ENCODE data around the gene KLK11.

DNA sequence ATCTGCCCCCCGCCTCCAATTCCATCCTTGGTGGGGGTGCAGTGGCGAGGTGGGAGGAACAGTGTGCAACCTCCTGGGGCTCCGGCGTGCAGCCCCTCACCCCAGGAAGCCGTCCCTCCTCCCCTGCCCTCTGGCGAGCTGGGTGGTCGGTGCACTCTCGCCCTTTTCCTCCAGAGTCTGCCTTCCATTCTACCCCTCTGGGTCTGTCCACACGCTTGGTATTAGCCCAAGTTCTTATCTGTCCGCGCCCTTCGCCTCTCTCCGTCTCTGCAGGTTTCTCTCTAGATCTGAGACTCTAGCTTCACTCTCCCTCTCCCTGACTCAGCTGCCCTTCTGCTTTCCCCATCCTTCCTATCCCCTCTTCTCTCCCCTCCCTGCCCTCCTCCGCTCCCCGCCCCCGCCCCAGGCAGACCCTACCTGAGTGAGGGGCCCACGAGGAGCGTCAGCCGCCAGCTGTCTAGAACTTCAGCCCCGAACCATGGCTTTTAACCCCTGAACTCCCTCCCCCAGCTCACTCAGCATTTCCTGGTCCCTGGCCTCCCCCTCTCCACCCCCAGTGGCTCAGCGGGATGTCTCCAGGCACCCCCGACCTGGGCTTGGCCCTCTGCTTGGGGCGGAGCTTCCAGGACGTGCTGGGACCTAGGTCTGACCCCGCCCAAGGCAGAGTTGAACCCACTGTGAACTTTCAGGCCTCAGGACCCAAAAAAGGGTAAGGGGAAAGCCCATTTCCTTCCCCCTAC is 39.0 kb upstream of the KLK11 start:
- TF ChIP-seq EZH2phosphoT487 (IDR thresholded peaks at IDR 0.05) (no peak), EZH2 (IDR thresholded peaks at IDR 0.05) (no peak)
- TF ChIP-seq, protein P1, sequence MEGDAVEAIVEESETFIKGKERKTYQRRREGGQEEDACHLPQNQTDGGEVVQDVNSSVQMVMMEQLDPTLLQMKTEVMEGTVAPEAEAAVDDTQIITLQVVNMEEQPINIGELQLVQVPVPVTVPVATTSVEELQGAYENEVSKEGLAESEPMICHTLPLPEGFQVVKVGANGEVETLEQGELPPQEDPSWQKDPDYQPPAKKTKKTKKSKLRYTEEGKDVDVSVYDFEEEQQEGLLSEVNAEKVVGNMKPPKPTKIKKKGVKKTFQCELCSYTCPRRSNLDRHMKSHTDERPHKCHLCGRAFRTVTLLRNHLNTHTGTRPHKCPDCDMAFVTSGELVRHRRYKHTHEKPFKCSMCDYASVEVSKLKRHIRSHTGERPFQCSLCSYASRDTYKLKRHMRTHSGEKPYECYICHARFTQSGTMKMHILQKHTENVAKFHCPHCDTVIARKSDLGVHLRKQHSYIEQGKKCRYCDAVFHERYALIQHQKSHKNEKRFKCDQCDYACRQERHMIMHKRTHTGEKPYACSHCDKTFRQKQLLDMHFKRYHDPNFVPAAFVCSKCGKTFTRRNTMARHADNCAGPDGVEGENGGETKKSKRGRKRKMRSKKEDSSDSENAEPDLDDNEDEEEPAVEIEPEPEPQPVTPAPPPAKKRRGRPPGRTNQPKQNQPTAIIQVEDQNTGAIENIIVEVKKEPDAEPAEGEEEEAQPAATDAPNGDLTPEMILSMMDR (IDR thresholded peaks at IDR 0.05), result no peak
